Trophoblast cell (in vitro differentiated cells and primary cell): ENCODE data around the gene CACNA1C.

Experiments
- DNase-seq, 2 donors: peaks; one replicate each; pipeline ENCODE4 v3.0.0-alpha.2; 2016
- H2AFZ ChIP-seq: 2 replicates; pipeline ENCODE4 v1.6.1; 2013; ENCODE audit warnings: low read length, moderate library complexity, mild to moderate bottlenecking; ENCODE audit not compliant: insufficient read depth, poor library complexity
- H2AK5ac ChIP-seq: 2 replicates; pipeline ENCODE4 v1.6.1; 2013; ENCODE audit warnings: mild to moderate bottlenecking, low read length
- H2BK120ac ChIP-seq: 2 replicates; pipeline ENCODE4 v1.6.1; 2013; ENCODE audit warnings: low read length, mild to moderate bottlenecking, moderate library complexity; ENCODE audit not compliant: insufficient read depth, poor library complexity
- H2BK12ac ChIP-seq: 2 replicates; pipeline ENCODE4 v1.6.1; 2013; ENCODE audit warnings: mild to moderate bottlenecking, low read length, moderate library complexity
- H2BK5ac ChIP-seq: 2 replicates; pipeline ENCODE4 v1.6.1; 2013; ENCODE audit warnings: low read length, low read depth, moderate library complexity, mild to moderate bottlenecking; ENCODE audit not compliant: poor library complexity
- H3K14ac ChIP-seq: 2 replicates; pipeline ENCODE4 v1.6.1; 2013; ENCODE audit warnings: mild to moderate bottlenecking, low read length
- H3K18ac ChIP-seq: 2 replicates; pipeline ENCODE4 v1.6.1; 2013; ENCODE audit warnings: mild to moderate bottlenecking, low read length
- H3K23ac ChIP-seq: 2 replicates; pipeline ENCODE4 v1.6.1; 2013; ENCODE audit warnings: low read length
- H3K27ac ChIP-seq: 2 replicates; pipeline ENCODE4 v1.5.1; 2013; ENCODE audit warnings: low read depth, mild to moderate bottlenecking, inconsistent platforms, low read length, moderate library complexity
- H3K27me3 ChIP-seq: 2 replicates; pipeline ENCODE4 v1.6.1; 2013; ENCODE audit warnings: inconsistent platforms, mild to moderate bottlenecking, low read length, moderate library complexity; ENCODE audit not compliant: insufficient read depth
- H3K36me3 ChIP-seq, 2 experiments: 1 replicate in 1 of 2; 2 replicates in 1 of 2; pipeline ENCODE4 v1.6.1; 2013; ENCODE audit warnings: low read length in 2 of 2, mild to moderate bottlenecking in 2 of 2, moderate library complexity in 1 of 2; ENCODE audit not compliant: insufficient read depth in 2 of 2, control insufficient read depth in 1 of 2
- H3K4ac ChIP-seq: 2 replicates; pipeline ENCODE4 v1.6.1; 2013; ENCODE audit warnings: low read depth, mild to moderate bottlenecking, low read length, moderate library complexity
- H3K4me1 ChIP-seq, 2 experiments: 1 replicate in 1 of 2; 2 replicates in 1 of 2; pipeline ENCODE4 v1.6.1; 2013; ENCODE audit warnings: low read length in 2 of 2, mild to moderate bottlenecking in 2 of 2, moderate library complexity in 1 of 2; ENCODE audit not compliant: insufficient read depth in 2 of 2, control insufficient read depth in 1 of 2
- H3K4me2 ChIP-seq: 2 replicates; pipeline ENCODE4 v1.6.1; 2013; ENCODE audit warnings: inconsistent platforms, mild to moderate bottlenecking, low read length, moderate library complexity
- H3K4me3 ChIP-seq: 2 replicates; pipeline ENCODE4 v1.5.1; 2013; ENCODE audit warnings: mild to moderate bottlenecking, low read depth, low read length, inconsistent platforms
- H3K79me1 ChIP-seq: one replicate; pipeline ENCODE4 v1.6.1; 2013; ENCODE audit warnings: low read length
- H3K79me2 ChIP-seq: 2 replicates; pipeline ENCODE4 v1.6.1; 2013; ENCODE audit warnings: low read length, mild to moderate bottlenecking; ENCODE audit not compliant: control insufficient read depth, insufficient read depth, poor library complexity
- H3K9ac ChIP-seq: 2 replicates; pipeline ENCODE4 v1.6.1; 2013; ENCODE audit warnings: mild to moderate bottlenecking, low read length
- H3K9me3 ChIP-seq: 2 replicates; pipeline ENCODE4 v1.6.1; 2013; ENCODE audit warnings: low read depth, mild to moderate bottlenecking, control low read depth, inconsistent platforms, low read length; ENCODE audit not compliant: insufficient read depth
- H4K12ac ChIP-seq: 2 replicates; pipeline ENCODE4 v1.6.1; 2013; ENCODE audit warnings: low read depth, mild to moderate bottlenecking, low read length, moderate library complexity
- H4K8ac ChIP-seq: 2 replicates; pipeline ENCODE4 v1.6.1; 2013; ENCODE audit warnings: low read depth, mild to moderate bottlenecking, low read length, moderate library complexity
- H4K91ac ChIP-seq: one replicate; pipeline ENCODE4 v1.6.1; 2013; ENCODE audit warnings: low read depth, mild to moderate bottlenecking, low read length, moderate library complexity
- WGBS: extraction: QIAGEN DNeasy Blood & Tissue Kit; methylation state at CpG from one replicate; pipeline ENCODE4 v1.1.7; 2013; ENCODE audit warnings: missing lambda C conversion rate; ENCODE audit not compliant: insufficient read length, insufficient coverage; ENCODE audit errors: extremely low coverage; 5-methylcytosine and 5-hydroxymethylcytosine counted together

CACNA1C gene

GRCh38 chr12:2341051-2341751 lies 288.4 kb downstream of the CACNA1C start:
- Histone ChIP-seq H3K4me2 (no peak overlapping the region), H3K4me3 (no peak overlapping the region), H4K8ac (peak overlapping the region; percentile 54), H2BK12ac (peak overlapping the region; percentile 21), H3K27me3 (no peaks in the 10 kb centered on the region), H3K27ac (peak overlapping the region; percentile 53), H4K12ac (no peak overlapping the region), H3K4ac (no peak overlapping the region), H3K79me1 (peaks cover 29% of the 10 kb centered on the region), H2BK120ac (peak overlapping the region; percentile 1), H3K9ac (no peak overlapping the region), H3K23ac (no peak overlapping the region), H3K14ac (peak overlapping the region; percentile 11), H2AK5ac (peak overlapping the region; percentile 1), H2BK5ac (peak overlapping the region; percentile 5), H3K4me1 (peaks cover 27 to 39% of the 10 kb centered on the region in 2 experiments), H3K36me3 (no peaks in the 10 kb centered on the region), H3K9me3 (peaks cover 1% of the 10 kb centered on the region), H2AFZ (no peak overlapping the region), H4K91ac (peak overlapping the region; percentile 63), H3K18ac (peak overlapping the region; percentile 28), H3K79me2 (peaks cover 4% of the 10 kb centered on the region)
- DNase-seq: peak; percentile 92 to 95
- WGBS: no CpG with 5 or more reads among the region's 15 CpGs

- Histone ChIP-seq H3K18ac (no peak overlapping the region), H3K27me3 (no peaks in the 10 kb centered on the region), H3K79me2 (peaks cover 4% of the 10 kb centered on the region), H3K36me3 (no peaks in the 10 kb centered on the region), H2BK5ac (no peak overlapping the region), H2BK12ac (no peak overlapping the region), H3K4me2 (no peak overlapping the region), H3K9ac (no peak overlapping the region), H3K23ac (no peak overlapping the region), H3K79me1 (peaks cover 24% of the 10 kb centered on the region), H4K91ac (no peak overlapping the region), H3K27ac (peak overlapping the region; percentile 53), H4K12ac (no peak overlapping the region), H4K8ac (no peak overlapping the region), H3K4ac (no peak overlapping the region), H2AK5ac (no peak overlapping the region), H3K4me3 (no peak overlapping the region), H3K4me1 (peaks cover 26 to 40% of the 10 kb centered on the region in 2 experiments), H2AFZ (no peak overlapping the region), H3K9me3 (peaks cover 1% of the 10 kb centered on the region), H3K14ac (peak overlapping the region; percentile 8), H2BK120ac (peak overlapping the region; percentile 1)
- WGBS: no CpG with 5 or more reads among the region's 7 CpGs
- DNase-seq: peak in 1 of 2 donors; percentile 73
These were observed 289.1 kb downstream of the CACNA1C start for GRCh38 chr12:2341871-2342270.

- Histone ChIP-seq H4K91ac (no peak overlapping the region), H4K12ac (no peak overlapping the region), H2BK5ac (no peak overlapping the region), H2AFZ (no peak overlapping the region), H2AK5ac (no peak overlapping the region), H3K9ac (no peak overlapping the region), H3K23ac (no peak overlapping the region), H3K14ac (no peak overlapping the region), H3K27me3 (no peaks in the 10 kb centered on the region), H3K18ac (no peak overlapping the region), H3K4me3 (no peak overlapping the region), H3K27ac (no peak overlapping the region), H3K4me2 (no peak overlapping the region), H3K9me3 (no peaks in the 10 kb centered on the region), H4K8ac (no peak overlapping the region), H3K4me1 (peaks cover 24 to 40% of the 10 kb centered on the region in 2 experiments), H3K79me2 (peaks cover 2% of the 10 kb centered on the region), H3K79me1 (peaks cover 10% of the 10 kb centered on the region), H3K4ac (no peak overlapping the region), H2BK12ac (no peak overlapping the region), H2BK120ac (no peak overlapping the region), H3K36me3 (no peaks in the 10 kb centered on the region)
- no CpG with 5 or more reads among the region's 4 CpGs for WGBS
- DNase-seq: no peak
These were observed 290.9 kb downstream of the CACNA1C start for GRCh38 chr12:2343681-2344080.

- no peak overlapping the region for H2AK5ac ChIP-seq
- no peaks in the 10 kb centered on the region for H3K27me3 ChIP-seq
- H3K4me2 ChIP-seq: no peak overlapping the region
- H2BK5ac ChIP-seq: no peak overlapping the region
- no peak overlapping the region for H3K23ac ChIP-seq
- no peak for DNase-seq
- no peak overlapping the region for H4K8ac ChIP-seq
- H3K4me3 ChIP-seq: no peak overlapping the region
- no peak overlapping the region for H3K14ac ChIP-seq
- H3K27ac ChIP-seq: no peak overlapping the region
- H3K18ac ChIP-seq: no peak overlapping the region
- H2BK120ac ChIP-seq: no peak overlapping the region
- no peak overlapping the region for H2BK12ac ChIP-seq
- no peaks in the 10 kb centered on the region for H3K9me3 ChIP-seq
- no peak overlapping the region for H4K12ac ChIP-seq
- no CpG with 5 or more reads among the region's 2 CpGs for WGBS
- peaks cover 10% of the 10 kb centered on the region for H3K79me1 ChIP-seq
- no peak overlapping the region for H2AFZ ChIP-seq
- no peak overlapping the region for H3K9ac ChIP-seq
- no peak overlapping the region for H4K91ac ChIP-seq
- peaks cover 22 to 38% of the 10 kb centered on the region in 2 experiments for H3K4me1 ChIP-seq
- H3K79me2 ChIP-seq: peaks cover 2% of the 10 kb centered on the region
- H3K36me3 ChIP-seq: no peaks in the 10 kb centered on the region
- no peak overlapping the region for H3K4ac ChIP-seq
These were observed 291.7 kb downstream of the CACNA1C start for GRCh38 chr12:2344476-2344875.
